OCI-LY7 (cell line): Measurements from ENCODE around the gene FBLN2. TPM values are rescaled to one million over a fixed set of nuclear protein-coding genes. Genes with fewer than 3 reads are reported as not detected.

Experiments used
- BruUV-seq: library from RNA; stranded (reverse); fragments of 400-500 nt; replicated peaks from 2 replicates; lab custom pipeline; 2021; lab: Mats Ljungman, UMichigan
- CTCF ChIA-PET: fragments of 300-600 bp; sonication (Branson Sonifier 250); formaldehyde crosslinking; loops from one replicate; lab custom pipeline; 2022; ENCODE audit warnings: antibody characterized with exemption; ENCODE audit not compliant: unreplicated experiment; lab: Charles Lee
- POLR2A ChIA-PET: fragments of 300-600 bp; sonication (Branson Sonifier 250); formaldehyde crosslinking; loops from one replicate; lab custom pipeline; 2022; ENCODE audit warnings: antibody characterized with exemption; lab: Charles Lee
- DNase-seq: peaks from one replicate; pipeline ENCODE4 v3.0.0-alpha.2; 2015; ENCODE audit warnings: low spot score
- H2AFZ ChIP-seq: fragments of 200-600 bp; sonication (generic), shearing (Covaris generic); 2 replicates; pipeline ENCODE4 v1.6.1; 2014; ENCODE audit warnings: mild to moderate bottlenecking, antibody characterized with exemption, low read length, moderate library complexity
- H3K27ac ChIP-seq: fragments of 200-600 bp; sonication (generic); 2 replicates; pipeline ENCODE4 v1.5.1; 2014; ENCODE audit warnings: mixed run types, low read depth, mild to moderate bottlenecking, moderate library complexity, low read length, inconsistent platforms; ENCODE audit not compliant: poor library complexity, severe bottlenecking
- H3K36me3 ChIP-seq: fragments of 200-600 bp; sonication (generic); 2 replicates; pipeline ENCODE4 v1.6.1; 2014; ENCODE audit warnings: mild to moderate bottlenecking, antibody characterized with exemption, low read length, moderate library complexity, mixed read lengths; ENCODE audit not compliant: insufficient read depth
- H3K4me1 ChIP-seq: fragments of 200-600 bp; sonication (generic); 2 replicates; pipeline ENCODE4 v1.5.1; 2014; ENCODE audit warnings: mild to moderate bottlenecking, low read length; ENCODE audit not compliant: insufficient read depth, poor library complexity, severe bottlenecking
- H3K4me2 ChIP-seq: fragments of 200-600 bp; sonication (generic); 2 replicates; pipeline ENCODE4 v1.6.1; 2014; ENCODE audit warnings: mild to moderate bottlenecking, low read length
- H3K4me3 ChIP-seq: fragments of 200-600 bp; sonication (generic); 2 replicates; pipeline ENCODE4 v1.5.1; 2014; ENCODE audit warnings: mild to moderate bottlenecking, low read depth, low read length; ENCODE audit not compliant: poor library complexity, severe bottlenecking
- H3K79me2 ChIP-seq: fragments of 200-600 bp; sonication (generic); 2 replicates; pipeline ENCODE4 v1.6.1; 2016; ENCODE audit warnings: low read depth, mild to moderate bottlenecking, low read length, moderate library complexity, mixed read lengths; ENCODE audit not compliant: insufficient read depth
- H3K9me2 ChIP-seq: fragments of 200-600 bp; sonication (generic); 2 replicates; pipeline ENCODE4 v1.6.1; 2016; ENCODE audit warnings: mild to moderate bottlenecking, low read length, mixed read lengths; ENCODE audit not compliant: insufficient read depth
- H3K9me3 ChIP-seq: fragments of 200-600 bp; sonication (generic); 2 replicates; pipeline ENCODE4 v1.6.1; 2014; ENCODE audit warnings: mild to moderate bottlenecking, mixed run types, low read length, mixed read lengths
- H4K20me1 ChIP-seq: fragments of 200-600 bp; sonication (generic); 2 replicates; pipeline ENCODE4 v1.6.1; 2014; ENCODE audit warnings: mild to moderate bottlenecking, antibody characterized with exemption, low read length, moderate library complexity, mixed read lengths; ENCODE audit not compliant: insufficient read depth
- EZH2phosphoT487 ChIP-seq: fragments of 200-600 bp; sonication (generic); IDR thresholded peaks from 2 replicates; pipeline ENCODE4 v1.6.1; 2018; ENCODE audit warnings: low read depth, borderline replicate concordance, mild to moderate bottlenecking, mixed run types, antibody characterized with exemption, low read length, moderate library complexity, mixed read lengths
- intact Hi-C: fragments of 100-400 bp; cut with micrococcal nuclease; formaldehyde crosslinking; loops from one replicate; pipeline ENCODE4 v1.10.0; 2022; ENCODE audit not compliant: unreplicated experiment
- total RNA-seq, 2 experiments: library from RNA; depleted of rRNA in 1 of 2; stranded (reverse); fragments of >200 nt in 1 of 2; shearing (Covaris generic) in 1 of 2; gene quantifications; 2 replicates each; pipeline ENCODE4 v1.2.3, GENCODE V29; 2014 to 2022
- TF ChIP-seq, protein P1 (sequence below): fragments of 200-600 bp; sonication (generic); conservative IDR thresholded peaks from 2 replicates; pipeline ENCODE4 v1.5.1; 2014; ENCODE audit warnings: mild to moderate bottlenecking, antibody characterized with exemption, low read length, moderate library complexity, mixed read lengths

The FBLN2 gene
- total RNA-seq, 2 experiments from 2014 or later, result not detected

- Histone ChIP-seq H3K79me2 (no peaks in the 10 kb centered on the region), H3K4me3 (no peak overlapping the region), H3K36me3 (no peaks in the 10 kb centered on the region), H3K9me2 (no peaks in the 10 kb centered on the region), H3K4me1 (no peaks in the 10 kb centered on the region), H3K27ac (no peak overlapping the region), H3K9me3 (no peaks in the 10 kb centered on the region), H2AFZ (no peak overlapping the region), H3K4me2 (no peak overlapping the region), H4K20me1 (no peaks in the 10 kb centered on the region)
- DNase-seq, result no peak
- intact Hi-C loops, result no loop called here
- TF ChIP-seq, protein P1, sequence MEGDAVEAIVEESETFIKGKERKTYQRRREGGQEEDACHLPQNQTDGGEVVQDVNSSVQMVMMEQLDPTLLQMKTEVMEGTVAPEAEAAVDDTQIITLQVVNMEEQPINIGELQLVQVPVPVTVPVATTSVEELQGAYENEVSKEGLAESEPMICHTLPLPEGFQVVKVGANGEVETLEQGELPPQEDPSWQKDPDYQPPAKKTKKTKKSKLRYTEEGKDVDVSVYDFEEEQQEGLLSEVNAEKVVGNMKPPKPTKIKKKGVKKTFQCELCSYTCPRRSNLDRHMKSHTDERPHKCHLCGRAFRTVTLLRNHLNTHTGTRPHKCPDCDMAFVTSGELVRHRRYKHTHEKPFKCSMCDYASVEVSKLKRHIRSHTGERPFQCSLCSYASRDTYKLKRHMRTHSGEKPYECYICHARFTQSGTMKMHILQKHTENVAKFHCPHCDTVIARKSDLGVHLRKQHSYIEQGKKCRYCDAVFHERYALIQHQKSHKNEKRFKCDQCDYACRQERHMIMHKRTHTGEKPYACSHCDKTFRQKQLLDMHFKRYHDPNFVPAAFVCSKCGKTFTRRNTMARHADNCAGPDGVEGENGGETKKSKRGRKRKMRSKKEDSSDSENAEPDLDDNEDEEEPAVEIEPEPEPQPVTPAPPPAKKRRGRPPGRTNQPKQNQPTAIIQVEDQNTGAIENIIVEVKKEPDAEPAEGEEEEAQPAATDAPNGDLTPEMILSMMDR, result no peak
- TF ChIP-seq EZH2phosphoT487, result no peak
- CTCF ChIA-PET, result no interaction called here
- BruUV-seq, result no TSS peak
- POLR2A ChIA-PET, result interaction anchor here (0.6 kb wide), 1 partner anchor 520 kb away, joined by 3 read pairs; no protein-coding TSS in a partner anchor
Observed at GRCh38 chr3:13594991-13595421, 46.1 kb downstream of the FBLN2 start.

- ChIA-PET CTCF (no interaction called here), POLR2A (interaction anchor here (0.6 kb wide), 1 partner anchor 520 kb away, joined by 3 read pairs; no protein-coding TSS in a partner anchor)
- no peak for DNase-seq
- H3K4me1 ChIP-seq, result no peaks in the 10 kb centered on the region
- no TSS peak for BruUV-seq
- H3K27ac ChIP-seq, result no peak overlapping the region
- no peaks in the 10 kb centered on the region for H3K9me2 ChIP-seq
- no peak overlapping the region for H2AFZ ChIP-seq
- TF ChIP-seq, protein P1, result no peak
- no peak for TF ChIP-seq EZH2phosphoT487
- no peaks in the 10 kb centered on the region for H4K20me1 ChIP-seq
- H3K4me3 ChIP-seq, result no peak overlapping the region
- H3K9me3 ChIP-seq, result no peaks in the 10 kb centered on the region
- intact Hi-C loops, result no loop called here
- H3K4me2 ChIP-seq, result no peak overlapping the region
- H3K79me2 ChIP-seq, result no peaks in the 10 kb centered on the region
- H3K36me3 ChIP-seq, result no peaks in the 10 kb centered on the region
Observed at GRCh38 chr3:13595485-13595884, 46.6 kb downstream of the FBLN2 start.

- no peak overlapping the region for H3K4me3 ChIP-seq
Observed at GRCh38 chr3:13596426-13597205, 47.7 kb downstream of the FBLN2 start.

More at GRCh38 chr3:13596426-13597205, 47.7 kb downstream of the FBLN2 start:
- Histone ChIP-seq H4K20me1 (no peaks in the 10 kb centered on the region), H2AFZ (no peak overlapping the region), H3K9me3 (no peaks in the 10 kb centered on the region), H3K36me3 (no peaks in the 10 kb centered on the region), H3K27ac (no peak overlapping the region), H3K4me1 (no peaks in the 10 kb centered on the region), H3K79me2 (no peaks in the 10 kb centered on the region), H3K4me2 (no peak overlapping the region), H3K9me2 (no peaks in the 10 kb centered on the region)
- POLR2A ChIA-PET, result no interaction called here
- no TSS peak for BruUV-seq
- intact Hi-C loops, result no loop called here
- DNase-seq, result no peak
- CTCF ChIA-PET, result no interaction called here
- TF ChIP-seq, protein P1, result no peak
- no peak for TF ChIP-seq EZH2phosphoT487
